ENCODE data around the gene SMDT1.

SMDT1 gene, protein sequence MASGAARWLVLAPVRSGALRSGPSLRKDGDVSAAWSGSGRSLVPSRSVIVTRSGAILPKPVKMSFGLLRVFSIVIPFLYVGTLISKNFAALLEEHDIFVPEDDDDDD
- long read RNA-seq, donor 1, transcript SMDT1-202 (3 exons, 591 nt): minor isoform, 15 of 741 reads
- long read RNA-seq, donor 1, transcript SMDT1-203 (2 exons, 556 nt): minor isoform, 5 of 741 reads
- long read RNA-seq, donor 1, transcript SMDT1-201 (3 exons, 1,567 nt): major isoform, 155 of 741 reads
- long read RNA-seq, donor 1, partial matches to known transcripts: 59 of 741 reads
- long read RNA-seq, donor 1, other reads (novel, unspliced or antisense): 507 of 741 reads
- long read RNA-seq, donor 2, transcript SMDT1-201 (3 exons, 1,567 nt): major isoform, 111 of 439 reads
- long read RNA-seq, donor 2, partial matches to known transcripts: 49 of 439 reads
- long read RNA-seq, donor 2, other reads (novel, unspliced or antisense): 276 of 439 reads
- long read RNA-seq, donor 3, transcript SMDT1-201 (3 exons, 1,567 nt): major isoform, 78 of 97 reads
- long read RNA-seq, donor 3, partial matches to known transcripts: 13 of 97 reads
- long read RNA-seq, donor 3, other reads (novel, unspliced or antisense): 0 of 97 reads
- long read RNA-seq, donor 4, transcript SMDT1-202 (3 exons, 591 nt): minor isoform, 17 of 149 reads
- long read RNA-seq, donor 4, transcript SMDT1-201 (3 exons, 1,567 nt): major isoform, 118 of 149 reads
- long read RNA-seq, donor 4, partial matches to known transcripts: 10 of 149 reads
- long read RNA-seq, donor 4, other reads (novel, unspliced or antisense): 0 of 149 reads
- long read RNA-seq, donor 5, transcript SMDT1-202 (3 exons, 591 nt): minor isoform, 12 of 190 reads
- long read RNA-seq, donor 5, transcript SMDT1-201 (3 exons, 1,567 nt): major isoform, 170 of 190 reads
- long read RNA-seq, donor 5, partial matches to known transcripts: 7 of 190 reads
- long read RNA-seq, donor 5, other reads (novel, unspliced or antisense): 0 of 190 reads
- long read RNA-seq, donor 6, transcript SMDT1-202 (3 exons, 591 nt): minor isoform, 11 of 184 reads
- long read RNA-seq, donor 6, transcript SMDT1-201 (3 exons, 1,567 nt): major isoform, 138 of 184 reads
- long read RNA-seq, donor 6, partial matches to known transcripts: 31 of 184 reads
- long read RNA-seq, donor 6, other reads (novel, unspliced or antisense): 0 of 184 reads
- long read RNA-seq, donor 7, transcript SMDT1-201 (3 exons, 1,567 nt): major isoform, 196 of 219 reads
- long read RNA-seq, donor 7, transcript SMDT1-202 (3 exons, 591 nt): minor isoform, 20 of 219 reads
- long read RNA-seq, donor 7, partial matches to known transcripts: 0 of 219 reads
- long read RNA-seq, donor 7, other reads (novel, unspliced or antisense): 0 of 219 reads
- long read RNA-seq, donor 8, transcript SMDT1-202 (3 exons, 591 nt): minor isoform, 8 of 148 reads
- long read RNA-seq, donor 8, transcript SMDT1-201 (3 exons, 1,567 nt): major isoform, 140 of 148 reads
- long read RNA-seq, donor 8, partial matches to known transcripts: 0 of 148 reads
- long read RNA-seq, donor 8, other reads (novel, unspliced or antisense): 0 of 148 reads

- peak; percentile 99 for DNase-seq
Measured at GRCh38 chr22:42079319-42080251, at the start of gene SMDT1. TSS of gene SMDT1 (plus strand) at chr22:42079700. CDS start at chr22:42079769, 69 bp downstream.

DNA sequence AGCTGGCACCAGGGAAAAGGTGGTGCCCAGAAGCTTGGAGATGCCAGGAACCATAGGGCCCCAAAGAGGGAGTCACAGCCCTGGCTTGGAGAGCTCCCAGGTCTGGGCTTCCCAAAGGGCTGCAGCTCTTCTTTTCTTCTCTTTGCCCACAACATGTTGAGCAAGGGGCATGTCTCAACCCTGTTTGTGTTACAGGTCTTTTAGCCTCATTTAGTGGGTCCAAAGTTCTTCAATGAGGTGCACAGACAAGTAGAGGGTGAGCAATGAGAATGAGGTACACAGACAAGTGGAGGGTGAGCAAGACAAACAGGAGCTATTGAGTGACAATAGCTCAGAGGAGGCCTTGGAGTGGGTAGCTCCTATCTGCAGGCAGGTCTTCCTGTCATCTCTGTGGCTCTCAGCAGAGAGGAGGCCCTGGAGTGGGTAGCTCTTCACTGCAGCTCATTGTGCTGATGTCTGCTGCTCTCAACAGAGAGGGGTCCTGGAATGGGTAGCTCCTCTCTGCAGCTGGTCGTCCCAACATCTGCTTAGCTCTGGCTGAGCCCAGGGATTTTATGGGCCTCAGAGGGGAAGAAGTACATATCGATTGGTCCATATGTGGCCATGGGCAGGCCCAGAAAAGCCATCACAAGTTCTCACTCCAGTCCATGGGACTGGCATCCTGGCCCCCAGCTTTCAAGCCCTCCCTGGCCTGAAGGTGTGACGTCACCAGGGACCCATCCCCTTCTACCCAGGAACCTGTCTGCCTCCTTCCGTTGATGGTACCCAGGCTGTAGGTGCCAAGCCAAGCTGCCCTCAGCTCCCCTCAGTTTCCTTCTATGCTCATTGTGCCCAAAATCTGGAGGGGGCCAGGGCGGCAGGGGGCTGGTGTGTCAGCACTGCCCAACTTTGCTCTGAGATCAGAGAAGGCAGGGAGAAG is 46.0 kb upstream of the SMDT1 start:
- no peak for DNase-seq

- no peak for DNase-seq
Measured at GRCh38 chr22:42035256-42035655, 44.2 kb upstream of the SMDT1 start.

- no peak for DNase-seq
Measured at GRCh38 chr22:42039271-42039670, 40.2 kb upstream of the SMDT1 start.

- DNase-seq: no peak
Measured at GRCh38 chr22:42041784-42042183, 37.7 kb upstream of the SMDT1 start.

DNA sequence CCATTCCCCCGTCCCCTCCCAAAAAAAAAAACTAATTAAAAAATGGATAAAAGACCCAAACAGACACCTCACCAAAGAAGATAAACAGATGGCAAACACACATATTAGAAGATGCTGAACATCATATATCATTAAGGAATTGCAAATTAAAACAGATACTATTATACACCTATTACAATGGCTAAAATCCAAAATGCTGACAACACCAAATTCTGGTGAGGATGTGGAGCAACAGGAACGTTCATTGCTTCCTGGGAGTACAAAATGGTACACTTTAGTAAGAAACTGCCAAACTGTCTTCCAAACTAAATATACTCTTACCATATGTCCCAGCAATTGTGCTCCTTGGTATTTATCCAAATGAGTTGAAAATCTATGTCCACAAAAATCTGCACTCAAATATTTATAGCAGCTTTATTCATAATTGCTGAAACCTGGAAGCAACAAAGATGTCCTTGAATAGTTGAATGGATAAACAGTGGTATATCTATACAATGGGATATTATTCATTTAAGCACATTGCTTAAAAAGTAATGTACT is 28.8 kb upstream of the SMDT1 start:
- no peak for DNase-seq

- DNase-seq: no peak
Measured at GRCh38 chr22:42052765-42053164, 26.7 kb upstream of the SMDT1 start.

GRCh38 chr22:42056757-42057511 is 22.6 kb upstream of the SMDT1 start:
- no peak for DNase-seq

DNA sequence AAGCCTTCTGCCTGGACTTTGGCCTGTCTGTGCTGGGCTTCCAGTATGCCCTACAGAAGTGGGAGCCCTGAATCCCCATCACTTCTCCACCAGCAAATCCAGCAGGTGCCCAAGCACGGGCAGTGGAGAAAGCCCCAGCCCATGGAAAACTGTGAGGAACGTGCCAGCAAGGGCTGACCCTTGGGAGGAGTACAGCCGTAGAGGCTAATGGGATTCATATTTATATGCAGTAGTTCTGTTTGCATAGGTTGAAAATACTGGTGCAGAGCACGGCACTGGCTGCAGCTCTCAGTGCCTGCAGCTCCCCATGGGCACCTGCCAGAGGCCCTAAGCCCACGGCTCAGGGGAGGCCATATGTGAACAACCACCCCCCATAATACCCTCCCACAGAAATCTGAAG is 19.0 kb upstream of the SMDT1 start:
- no peak for DNase-seq

- no peak for DNase-seq
Measured at GRCh38 chr22:42061041-42061440, 18.5 kb upstream of the SMDT1 start.

- DNase-seq: no peak
Measured at GRCh38 chr22:42062506-42063170, 16.9 kb upstream of the SMDT1 start.

GRCh38 chr22:42064629-42065028 is 14.9 kb upstream of the SMDT1 start:
- no peak for DNase-seq

DNA sequence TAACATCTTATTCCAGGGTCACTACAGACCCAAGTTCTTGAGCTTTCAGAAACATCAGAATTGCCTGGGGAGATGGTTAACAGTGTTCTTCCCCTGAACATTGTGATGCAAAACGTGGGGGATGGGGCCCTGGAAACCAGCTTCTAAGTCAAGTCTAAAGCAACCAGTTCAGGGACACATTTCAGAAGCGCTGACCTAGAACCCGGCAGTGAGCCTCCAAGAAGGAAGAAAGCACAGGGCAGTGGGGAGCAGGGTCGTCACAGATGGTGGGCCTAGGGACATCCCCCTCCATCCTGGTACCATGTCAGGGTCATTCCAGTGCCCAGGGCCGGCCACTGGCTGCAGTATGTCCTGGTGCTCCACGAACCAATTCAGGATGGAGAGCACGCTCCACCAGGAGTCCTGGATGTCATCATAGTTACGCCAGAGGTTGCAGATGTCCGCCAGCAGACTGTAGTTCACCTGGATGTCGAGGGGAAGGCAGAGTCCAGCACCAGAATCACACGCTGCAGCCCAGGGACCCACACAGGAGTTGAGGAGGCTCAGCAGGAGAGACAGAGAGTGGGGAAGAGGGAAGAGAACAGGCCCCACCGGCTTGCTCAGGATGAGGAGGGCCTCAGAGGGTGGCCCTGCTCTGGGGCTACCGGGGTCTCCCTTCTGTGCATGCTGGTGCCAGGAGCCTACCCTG is 13.9 kb upstream of the SMDT1 start:
- no peak for DNase-seq

DNA sequence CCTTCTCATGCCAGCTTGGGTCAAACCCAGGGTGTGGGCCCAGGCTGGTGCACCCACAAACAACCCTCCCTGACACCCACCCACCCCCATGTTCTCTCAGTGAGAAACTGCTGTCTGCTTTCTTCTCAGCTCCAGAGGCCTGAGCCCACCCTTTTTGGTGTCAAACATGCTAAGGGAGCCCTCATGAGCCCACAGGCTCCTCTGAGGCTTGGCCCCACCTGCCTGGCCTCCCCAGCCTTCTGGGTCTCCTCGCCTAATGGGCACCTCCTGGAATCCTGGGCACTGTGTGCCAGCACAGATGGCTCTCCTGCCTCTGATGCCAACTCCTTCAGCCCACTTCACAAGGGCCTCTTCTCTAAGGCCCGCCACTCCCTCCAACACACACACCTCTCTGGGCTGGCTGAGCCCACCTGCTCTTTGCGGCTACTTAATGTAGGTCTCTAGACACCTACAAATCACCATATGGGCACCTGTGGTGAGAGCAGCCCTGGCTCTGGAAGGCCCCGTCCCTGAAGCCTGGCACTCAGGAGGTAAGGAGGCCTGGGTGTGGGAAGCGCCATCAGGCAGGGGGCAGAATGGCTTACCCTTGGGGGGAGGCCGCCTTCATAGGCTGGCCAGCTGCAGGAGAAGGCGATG is 13.3 kb upstream of the SMDT1 start:
- no peak for DNase-seq

DNA sequence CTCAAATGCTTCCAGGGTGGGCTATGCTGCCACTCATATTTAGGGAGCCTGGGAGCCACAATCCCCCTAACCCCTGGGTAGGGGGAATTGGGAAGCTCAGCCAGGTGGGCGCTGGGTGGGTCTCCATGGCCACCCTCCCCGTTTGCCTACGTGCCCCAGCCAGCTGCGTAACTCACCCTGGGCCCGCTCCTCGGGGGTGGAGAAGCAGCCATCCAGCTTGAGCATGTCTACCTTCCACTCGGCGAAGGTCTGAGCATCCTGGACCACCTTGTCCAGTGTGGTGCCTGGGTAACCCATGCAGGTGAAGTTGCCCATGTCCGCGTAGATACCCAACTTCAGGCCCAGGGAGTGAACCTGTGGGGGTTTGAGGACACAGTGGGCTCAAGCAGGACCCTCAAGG is 12.6 kb upstream of the SMDT1 start:
- DNase-seq: no peak

DNA sequence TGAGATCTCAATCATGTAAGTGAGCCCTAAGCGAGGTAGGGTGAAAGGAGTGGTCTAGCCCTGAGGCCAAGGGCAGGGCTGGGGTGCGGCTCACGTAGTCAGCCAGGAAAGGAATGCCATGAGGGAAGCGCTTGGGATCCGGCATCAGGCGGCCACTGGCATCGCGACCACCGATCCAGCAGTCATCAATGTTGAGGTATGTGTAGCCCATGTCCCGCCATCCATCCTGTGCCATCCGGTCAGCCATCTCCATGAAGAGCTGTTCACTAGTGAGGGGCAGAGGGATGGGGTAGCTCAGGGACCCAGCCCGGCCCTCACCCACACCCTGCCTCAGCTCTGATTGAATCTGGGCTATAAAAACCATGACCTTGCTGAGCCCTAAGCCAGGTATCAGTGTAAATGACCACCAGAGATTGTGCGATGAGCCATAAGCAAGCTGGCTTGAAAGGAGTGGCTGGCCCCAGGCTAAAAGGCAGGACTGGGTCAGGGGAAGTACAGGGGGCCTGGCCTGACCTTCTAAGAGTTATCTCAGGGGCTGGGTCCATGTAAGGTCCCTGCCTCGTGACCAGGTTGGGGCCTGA is 11.7 kb upstream of the SMDT1 start:
- no peak for DNase-seq
